ENCODE data around the gene UBTF.
A peak's percentile ranks its signal among the peaks of the same experiment; 100 is the strongest.

The UBTF gene

GRCh38 chr17:44193326-44194084 lies 26.0 kb downstream of the UBTF start:
- Histone ChIP-seq H3K36me3 (peaks cover 87% of the 10 kb centered on the region), H3K9me3 (no peaks in the 10 kb centered on the region), H3K4me3 (ENCODE audit: low read depth in 1 of 2, low read length in 1 of 2) (no peak overlapping the region), H3K4me1 (ENCODE audit: control insufficient read depth in 1 of 2, insufficient read depth in 1 of 2, low read depth in 1 of 2, low read length in 1 of 2) (peaks cover 26 to 32% of the 10 kb centered on the region in 2 experiments), H3K27me3 (no peaks in the 10 kb centered on the region), H3K27ac (peak overlapping the region; percentile 42)
- TF ChIP-seq CTCF (IDR thresholded peaks at IDR 0.05), result no peak

GRCh38 chr17:44192750-44193149 lies 26.7 kb downstream of the UBTF start:
- no peaks in the 10 kb centered on the region for H3K27me3 ChIP-seq
- H3K4me3 ChIP-seq (ENCODE audit: low read depth in 1 of 2, low read length in 1 of 2), result no peak overlapping the region
- no peak for TF ChIP-seq CTCF (IDR thresholded peaks at IDR 0.05)
- peaks cover 26 to 32% of the 10 kb centered on the region in 2 experiments for H3K4me1 ChIP-seq (ENCODE audit: control insufficient read depth in 1 of 2, insufficient read depth in 1 of 2, low read depth in 1 of 2, low read length in 1 of 2)
- no peaks in the 10 kb centered on the region for H3K9me3 ChIP-seq
- H3K36me3 ChIP-seq, result peaks cover 87% of the 10 kb centered on the region
- peak overlapping the region; percentile 42 for H3K27ac ChIP-seq

GRCh38 chr17:44191941-44192496 lies 27.5 kb downstream of the UBTF start:
- no peak overlapping the region for H3K4me3 ChIP-seq (ENCODE audit: low read depth in 1 of 2, low read length in 1 of 2)
- peak overlapping the region; percentile 42 for H3K27ac ChIP-seq
- no peaks in the 10 kb centered on the region for H3K27me3 ChIP-seq
- H3K9me3 ChIP-seq, result no peaks in the 10 kb centered on the region
- no peak for TF ChIP-seq CTCF (IDR thresholded peaks at IDR 0.05)
- H3K4me1 ChIP-seq (ENCODE audit: control insufficient read depth in 1 of 2, insufficient read depth in 1 of 2, low read depth in 1 of 2, low read length in 1 of 2), result peaks cover 22 to 28% of the 10 kb centered on the region in 2 experiments
- H3K36me3 ChIP-seq, result peaks cover 82% of the 10 kb centered on the region

GRCh38 chr17:44191369-44191768 lies 28.1 kb downstream of the UBTF start:
- H3K9me3 ChIP-seq, result no peaks in the 10 kb centered on the region
- H3K36me3 ChIP-seq, result peaks cover 75% of the 10 kb centered on the region
- H3K4me3 ChIP-seq (ENCODE audit: low read depth in 1 of 2, low read length in 1 of 2), result no peak overlapping the region
- no peak for TF ChIP-seq CTCF (IDR thresholded peaks at IDR 0.05)
- no peaks in the 10 kb centered on the region for H3K27me3 ChIP-seq
- peak overlapping the region; percentile 42 for H3K27ac ChIP-seq
- peaks cover 19 to 24% of the 10 kb centered on the region in 2 experiments for H3K4me1 ChIP-seq (ENCODE audit: control insufficient read depth in 1 of 2, insufficient read depth in 1 of 2, low read depth in 1 of 2, low read length in 1 of 2)

- Histone ChIP-seq H3K4me3 (ENCODE audit: low read depth in 1 of 2, low read length in 1 of 2) (no peak overlapping the region), H3K4me1 (ENCODE audit: control insufficient read depth in 1 of 2, insufficient read depth in 1 of 2, low read depth in 1 of 2, low read length in 1 of 2) (peaks cover 28 to 33% of the 10 kb centered on the region in 2 experiments), H3K27ac (peak overlapping the region; percentile 42), H3K9me3 (no peaks in the 10 kb centered on the region), H3K27me3 (no peaks in the 10 kb centered on the region), H3K36me3 (peaks cover 66% of the 10 kb centered on the region)
- no peak for TF ChIP-seq CTCF (IDR thresholded peaks at IDR 0.05)
These were observed 29.0 kb downstream of the UBTF start for GRCh38 chr17:44190481-44190880.
